Spleen (tissue), 7 donors: Measurements from ENCODE around the gene GRK7.

Experiments used
- CTCF ChIP-seq, 11 experiments: fragments of 200-600 bp in 7 of 11; fragments of 450-650 bp in 4 of 11; sonication (generic) in 4 of 11; IDR thresholded peaks in 8 of 11; conservative IDR thresholded peaks in 3 of 11; 1 replicate in 7 of 11; 2 replicates in 4 of 11; pipeline versions ENCODE4 v1.4.0 to v1.8.0; 2016 to 2021; ENCODE audit warnings: antibody characterized with exemption in 11 of 11, inconsistent platforms in 4 of 11, mild to moderate bottlenecking in 1 of 11
- POLR2A ChIP-seq, 3 donors: fragments of 450-650 bp; IDR thresholded peaks; one replicate each; pipeline ENCODE4 v1.5.1; 2017; ENCODE audit warnings: antibody characterized with exemption in 3 of 3, mild to moderate bottlenecking in 1 of 3
- donor health status: DM: no; HTN: no; CAD: no; lungs with moderate emphysema.
- donor health status: DM: no; HTN: no; CAD: no.
- donor health status: DM: no; HTN: no; CAD: no.

- TF ChIP-seq CTCF (IDR thresholded peaks at IDR 0.05 in 8 of 11, conservative IDR thresholded peaks at IDR 0.05 in 3 of 11) (peak in 1 of 11 experiments; percentile 17), POLR2A (IDR thresholded peaks at IDR 0.05) (no peak)
Observed at GRCh38 chr3:141782386-141782932, 19.3 kb downstream of the GRK7 start.
